Left forelimb (tissue), 1 donor: ENCODE results near the gene TSPAN6.

Experiments
- DNase-seq: peaks from one replicate; pipeline ENCODE4 v3.0.0-alpha.2; 2018; ENCODE audit warnings: low spot score

Gene TSPAN6

GRCh38 chrX:100584611-100585010 is 52.0 kb downstream of the TSPAN6 start, which contains the start of gene TNMD:
Gene TNMD, plus strand, starts transcription at chrX:100584936. Its CDS starts 83 bp downstream, at chrX:100585019.
- no peak for DNase-seq
